GM12878 (cell line): ENCODE results near the gene LY9. TPM values are rescaled to one million over a fixed set of nuclear protein-coding genes. Genes with fewer than 3 reads are reported as not detected.
A peak's percentile ranks its signal among the peaks of the same experiment; 100 is the strongest.

Experiments used
- BCLAF1 ChIP-seq: fragments of 450-650 bp; IDR thresholded peaks from 2 replicates; pipeline ENCODE4 v1.6.1; 2017; ENCODE audit warnings: antibody characterized with exemption, mild to moderate bottlenecking, moderate library complexity
- E4F1 ChIP-seq: fragments of 450-650 bp; IDR thresholded peaks from 2 replicates; pipeline ENCODE4 v1.6.1; 2018; ENCODE audit warnings: borderline replicate concordance, mild to moderate bottlenecking; ENCODE audit not compliant: partially characterized antibody
- EP300 ChIP-seq, 2 experiments: fragments of 150-350 bp in 1 of 2; IDR thresholded peaks; 2 replicates each; pipeline ENCODE4 v1.6.1; 2011 to 2012; ENCODE audit warnings: low read depth in 2 of 2, low read length in 2 of 2, borderline replicate concordance in 1 of 2, improper control_type of control experiment in 1 of 2, inconsistent platforms in 1 of 2; ENCODE audit not compliant: control insufficient read depth in 1 of 2
- HCFC1 ChIP-seq: fragments of 150-350 bp; IDR thresholded peaks from 2 replicates; pipeline ENCODE4 v1.6.1; 2014; ENCODE audit warnings: low read length
- IRF4 ChIP-seq: IDR thresholded peaks from 2 replicates; pipeline ENCODE4 v1.6.1; 2011; ENCODE audit warnings: low read depth, low read length
- MLLT1 ChIP-seq: fragments of 450-650 bp; IDR thresholded peaks from 2 replicates; pipeline ENCODE4 v1.6.1; 2016; ENCODE audit warnings: mild to moderate bottlenecking
- MTA2 ChIP-seq: fragments of 450-650 bp; IDR thresholded peaks from 2 replicates; pipeline ENCODE4 v1.6.1; 2016; ENCODE audit warnings: low read depth, mild to moderate bottlenecking, moderate library complexity
- MYC ChIP-seq: IDR thresholded peaks from 2 replicates; pipeline ENCODE4 v1.6.1; 2011; ENCODE audit warnings: mild to moderate bottlenecking, low read length, moderate library complexity, inconsistent platforms; ENCODE audit not compliant: insufficient read depth, insufficient replicate concordance, insufficient read length, severe bottlenecking
- NKRF ChIP-seq: fragments of 450-650 bp; conservative IDR thresholded peaks from 2 replicates; pipeline ENCODE4 v1.6.1; 2017; ENCODE audit warnings: mild to moderate bottlenecking, moderate library complexity
- NR2C2 ChIP-seq: IDR thresholded peaks from 2 replicates; pipeline ENCODE4 v1.6.1; 2011; ENCODE audit warnings: borderline replicate concordance, low read depth; ENCODE audit not compliant: control insufficient read depth, insufficient read length
- PAX8 ChIP-seq: fragments of 450-650 bp; IDR thresholded peaks from 2 replicates; pipeline ENCODE4 v1.6.1; 2017; ENCODE audit warnings: mild to moderate bottlenecking, moderate library complexity
- PML ChIP-seq: IDR thresholded peaks from 2 replicates; pipeline ENCODE4 v1.6.1; 2012; ENCODE audit warnings: low read length, inconsistent platforms
- RB1 ChIP-seq: fragments of 450-650 bp; formaldehyde crosslinking; IDR thresholded peaks from 2 replicates; pipeline ENCODE4 v1.6.1; 2017; ENCODE audit warnings: mild to moderate bottlenecking, borderline replicate concordance
- SMAD1 ChIP-seq: fragments of 450-650 bp; IDR thresholded peaks from 2 replicates; pipeline ENCODE4 v1.6.1; 2018; ENCODE audit warnings: mild to moderate bottlenecking, low read depth; ENCODE audit not compliant: partially characterized antibody
- SREBF2 ChIP-seq: IDR thresholded peaks from 2 replicates; pipeline ENCODE4 v1.6.1; 2012; ENCODE audit warnings: mild to moderate bottlenecking, low read length
- STAT1 ChIP-seq: fragments of 450-650 bp; conservative IDR thresholded peaks from 2 replicates; pipeline ENCODE4 v1.6.1; 2014; ENCODE audit warnings: antibody characterized with exemption, mild to moderate bottlenecking
- ZNF384 ChIP-seq: IDR thresholded peaks from 2 replicates; pipeline ENCODE4 v1.6.1; 2012; ENCODE audit warnings: low read depth, mild to moderate bottlenecking, low read length, improper control_type of control experiment, borderline replicate concordance
- polyA plus RNA-seq, 11 experiments: library from polyadenylated mRNA; depleted of rRNA in 4 of 11; unstranded in 6 of 11; stranded (reverse) in 5 of 11; fragments of >200 nt; fragmentation: Nextera tagmentation in 4 of 11; fragmentation: Illumina TruSeq in 1 of 11; extraction: Ambion mirVana in 4 of 11; extraction: Trizol in 1 of 11; gene quantifications; 1 replicate in 1 of 11; 2 replicates in 10 of 11; pipeline versions ENCODE4 v1.2.1 to v1.2.3, GENCODE V29; 2011 to 2016; ENCODE audit warnings: inconsistent platforms in 2 of 11, missing spikeins in 2 of 11, low read depth in 1 of 11
- total RNA-seq, 4 experiments: library from RNA; depleted of rRNA in 3 of 4; stranded (reverse); fragments of >200 nt in 3 of 4; fragmentation: Illumina TruSeq in 1 of 4; extraction: Trizol in 1 of 4; gene quantifications; 2 replicates each; pipeline versions ENCODE4 v1.2.1 to v1.2.3, GENCODE V29; 2013 to 2021
- TF ChIP-seq, protein P1 (sequence below): fragments of 450-650 bp; IDR thresholded peaks from 2 replicates; pipeline ENCODE4 v1.6.1; 2017; ENCODE audit warnings: mild to moderate bottlenecking

The LY9 gene
- total and polyA plus RNA-seq, 10 of the 15 experiments (the other 5 are each of a cell fraction or from before 2014, with no cell fraction given), result 2.7 to 12.5 (median 9.0) TPM

DNA sequence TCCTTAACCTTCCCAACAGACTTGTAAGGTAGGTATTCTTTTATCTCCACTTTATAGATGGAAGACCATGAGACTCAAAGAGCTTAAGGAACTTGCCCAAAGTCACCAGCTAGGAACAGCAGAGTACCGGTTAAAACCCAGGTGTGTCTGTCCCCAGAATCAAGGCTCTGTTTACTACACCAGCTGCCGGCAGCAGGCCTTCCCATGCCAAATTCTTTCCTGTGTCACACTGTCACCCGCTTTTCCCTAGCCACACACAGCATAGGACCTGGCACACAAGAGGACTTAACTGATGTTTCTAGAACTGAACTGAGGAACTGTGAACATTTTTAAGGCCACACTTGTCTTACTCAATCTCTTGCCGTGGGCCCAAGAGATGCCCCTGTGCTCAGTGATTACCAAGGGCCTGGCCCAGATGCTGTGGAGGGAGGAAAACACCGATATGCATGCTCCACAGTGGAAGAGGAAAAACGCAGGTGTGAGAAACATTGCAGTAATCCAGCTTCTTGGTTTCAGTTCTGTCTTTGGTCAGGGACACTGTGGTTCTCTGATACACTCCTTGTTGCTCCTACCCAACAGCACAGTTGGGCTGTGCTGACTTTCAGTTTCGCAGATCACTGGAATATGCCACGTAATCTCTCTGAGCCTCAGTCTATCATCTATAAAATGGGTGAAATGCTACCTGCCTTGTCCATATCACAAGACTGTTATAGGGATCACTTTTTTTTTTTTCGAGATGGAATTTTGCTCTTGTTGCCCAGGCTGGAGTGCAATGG is 13.9 kb upstream of the LY9 start (continued):
- TF ChIP-seq E4F1, result no peak
- TF ChIP-seq NR2C2, result no peak
- TF ChIP-seq MTA2, result peak; percentile 66; the same call in 1 of the 2 replicates
- TF ChIP-seq PML, result no peak
- no peak for TF ChIP-seq SREBF2
- TF ChIP-seq PAX8, result no peak
- no peak for TF ChIP-seq HCFC1
- TF ChIP-seq MYC, result no peak
- peak; percentile 59; the same call in 1 of the 2 replicates for TF ChIP-seq NKRF
- peak; percentile 84 to 94 for TF ChIP-seq EP300 (IDR thresholded peaks at IDR 0.05; ENCODE audit: borderline replicate concordance in 1 of 2, control insufficient read depth in 1 of 2, low read depth in 2 of 2, low read length in 2 of 2)
- peak; percentile 78; the same call in 1 of the 2 replicates for TF ChIP-seq MLLT1
- TF ChIP-seq BCLAF1, result no peak
- TF ChIP-seq STAT1, result no peak
- peak; percentile 92 for TF ChIP-seq IRF4
- no peak for TF ChIP-seq ZNF384
- TF ChIP-seq RB1, result no peak
- TF ChIP-seq, protein P1, sequence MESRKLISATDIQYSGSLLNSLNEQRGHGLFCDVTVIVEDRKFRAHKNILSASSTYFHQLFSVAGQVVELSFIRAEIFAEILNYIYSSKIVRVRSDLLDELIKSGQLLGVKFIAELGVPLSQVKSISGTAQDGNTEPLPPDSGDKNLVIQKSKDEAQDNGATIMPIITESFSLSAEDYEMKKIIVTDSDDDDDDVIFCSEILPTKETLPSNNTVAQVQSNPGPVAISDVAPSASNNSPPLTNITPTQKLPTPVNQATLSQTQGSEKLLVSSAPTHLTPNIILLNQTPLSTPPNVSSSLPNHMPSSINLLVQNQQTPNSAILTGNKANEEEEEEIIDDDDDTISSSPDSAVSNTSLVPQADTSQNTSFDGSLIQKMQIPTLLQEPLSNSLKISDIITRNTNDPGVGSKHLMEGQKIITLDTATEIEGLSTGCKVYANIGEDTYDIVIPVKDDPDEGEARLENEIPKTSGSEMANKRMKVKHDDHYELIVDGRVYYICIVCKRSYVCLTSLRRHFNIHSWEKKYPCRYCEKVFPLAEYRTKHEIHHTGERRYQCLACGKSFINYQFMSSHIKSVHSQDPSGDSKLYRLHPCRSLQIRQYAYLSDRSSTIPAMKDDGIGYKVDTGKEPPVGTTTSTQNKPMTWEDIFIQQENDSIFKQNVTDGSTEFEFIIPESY, result no peak
- no peak for TF ChIP-seq SMAD1
